Measurements from ENCODE around the gene FBN1. TPM values are rescaled to one million over a fixed set of nuclear protein-coding genes. Genes with fewer than 3 reads are reported as not detected.

Gene FBN1
- total RNA-seq, 4 donors from 2014 or later = 3.9 to 87.0 (median 23.4) TPM

GRCh38 chr15:48582452-48583247 is 62.9 kb downstream of the FBN1 start:
- intact Hi-C loops (cut with DNase I) = no loop called here
- peaks cover 0 to 29% (median 14%) of the 10 kb centered on the region in 3 donors for H3K4me1 ChIP-seq
- H3K27me3 ChIP-seq = peaks cover 0 to 39% (median 0%) of the 10 kb centered on the region in 4 donors
- no peak for DNase-seq
- 66 to 79% methylated on average over 11 of the region's 11 CpGs for WGBS, 2 donors
- H3K9me3 ChIP-seq = no peaks in the 10 kb centered on the region
- H3K36me3 ChIP-seq = no peaks in the 10 kb centered on the region
- H3K27ac ChIP-seq = peak overlapping the region in 1 of 4 donors; percentile 5
- no peak for TF ChIP-seq CTCF (IDR thresholded peaks at IDR 0.05)
- no peak for TF ChIP-seq POLR2A (IDR thresholded peaks at IDR 0.05)
- H3K4me3 ChIP-seq = no peak overlapping the region

GRCh38 chr15:48581219-48581618 is 64.3 kb downstream of the FBN1 start:
- H3K4me1 ChIP-seq = peaks cover 0 to 39% (median 20%) of the 10 kb centered on the region in 3 donors
- TF ChIP-seq POLR2A (IDR thresholded peaks at IDR 0.05) (no peak), CTCF (IDR thresholded peaks at IDR 0.05) (no peak)
- H3K36me3 ChIP-seq = no peaks in the 10 kb centered on the region
- intact Hi-C loops (cut with DNase I) = no loop called here
- no peak overlapping the region for H3K27ac ChIP-seq
- WGBS, 2 donors = 70 to 82% methylated on average over 4 of the region's 4 CpGs
- no peaks in the 10 kb centered on the region for H3K9me3 ChIP-seq
- H3K27me3 ChIP-seq = peaks cover 0 to 32% (median 0%) of the 10 kb centered on the region in 4 donors
- no peak overlapping the region for H3K4me3 ChIP-seq
- DNase-seq = no peak

GRCh38 chr15:48580736-48581135 is 64.8 kb downstream of the FBN1 start:
- no peak overlapping the region for H3K4me3 ChIP-seq
- 77 to 97% methylated on average over 2 of the region's 2 CpGs for WGBS, 2 donors

GRCh38 chr15:48579945-48580671 is 65.4 kb downstream of the FBN1 start:
- H3K4me1 ChIP-seq = peaks cover 0 to 39% (median 20%) of the 10 kb centered on the region in 3 donors
- DNase-seq = no peak
- 75 to 77% methylated on average over 8 of the region's 8 CpGs for WGBS, 2 donors
- no peak for TF ChIP-seq POLR2A (IDR thresholded peaks at IDR 0.05)
- no peak for TF ChIP-seq CTCF (IDR thresholded peaks at IDR 0.05)
- peak overlapping the region in 1 of 4 donors; percentile 17 for H3K27ac ChIP-seq
- intact Hi-C loops (cut with DNase I) = no loop called here
- H3K9me3 ChIP-seq = no peaks in the 10 kb centered on the region
- H3K4me3 ChIP-seq = peak overlapping the region in 1 of 4 donors; percentile 1
- no peaks in the 10 kb centered on the region for H3K36me3 ChIP-seq
- peaks cover 0 to 28% (median 0%) of the 10 kb centered on the region in 4 donors for H3K27me3 ChIP-seq

More at GRCh38 chr15:48580736-48581135, 64.8 kb downstream of the FBN1 start:
- no peaks in the 10 kb centered on the region for H3K36me3 ChIP-seq
- H3K9me3 ChIP-seq = no peaks in the 10 kb centered on the region
- TF ChIP-seq POLR2A (IDR thresholded peaks at IDR 0.05) = no peak
- TF ChIP-seq CTCF (IDR thresholded peaks at IDR 0.05) = no peak
- intact Hi-C loops (cut with DNase I) = no loop called here
- no peak overlapping the region for H3K27ac ChIP-seq
- DNase-seq = no peak
- peaks cover 0 to 39% (median 20%) of the 10 kb centered on the region in 3 donors for H3K4me1 ChIP-seq
- peaks cover 0 to 28% (median 0%) of the 10 kb centered on the region in 4 donors for H3K27me3 ChIP-seq

GRCh38 chr15:48578965-48579364 is 66.5 kb downstream of the FBN1 start:
- TF ChIP-seq CTCF (IDR thresholded peaks at IDR 0.05) (no peak), POLR2A (IDR thresholded peaks at IDR 0.05) (no peak)
- 77 to 82% methylated on average over 2 of the region's 2 CpGs for WGBS, 2 donors
- peaks cover 0 to 28% (median 0%) of the 10 kb centered on the region in 4 donors for H3K27me3 ChIP-seq

More at GRCh38 chr15:48578965-48579364, 66.5 kb downstream of the FBN1 start:
- intact Hi-C loops (cut with DNase I) = no loop called here
- DNase-seq = no peak
- no peak overlapping the region for H3K4me3 ChIP-seq
- H3K36me3 ChIP-seq = peaks cover 0 to 3% (median 0%) of the 10 kb centered on the region in 3 donors
- H3K27ac ChIP-seq = no peak overlapping the region
- peaks cover 0 to 31% (median 20%) of the 10 kb centered on the region in 3 donors for H3K4me1 ChIP-seq
- no peaks in the 10 kb centered on the region for H3K9me3 ChIP-seq

Measured in esophagus squamous epithelium (tissue), 5 donors.